MM.1S (cell line): Measurements from ENCODE around the gene WNT4.
A peak's percentile ranks its signal among the peaks of the same experiment; 100 is the strongest.

Experiments used
- DNase-seq: peaks from one replicate; pipeline ENCODE4 v3.0.0-alpha.2; 2015
- H2AFZ ChIP-seq: fragments of 300-600 bp; sonication (generic); 2 replicates; pipeline ENCODE4 v1.6.0; 2016; ENCODE audit warnings: antibody characterized with exemption, low read length
- H3F3A ChIP-seq: fragments of 300-600 bp; sonication (generic); 2 replicates; pipeline ENCODE4 v1.6.1; 2016; ENCODE audit warnings: mild to moderate bottlenecking, antibody characterized with exemption, low read length, moderate library complexity, mixed read lengths; ENCODE audit not compliant: insufficient read depth
- H3K27ac ChIP-seq: fragments of 300-600 bp; sonication (generic); 2 replicates; pipeline ENCODE4 v1.5.1; 2016; ENCODE audit warnings: mild to moderate bottlenecking, low read length
- H3K27me3 ChIP-seq: fragments of 300-600 bp; sonication (generic); replicated peaks from 2 replicates; pipeline ENCODE4 v1.6.0; 2016; ENCODE audit warnings: low read length; ENCODE audit not compliant: insufficient read depth
- H3K36me3 ChIP-seq: fragments of 300-600 bp; sonication (generic); replicated peaks from 2 replicates; pipeline ENCODE4 v1.6.1; 2016; ENCODE audit warnings: mild to moderate bottlenecking, low read length, mixed read lengths; ENCODE audit not compliant: insufficient read depth
- H3K4me1 ChIP-seq: fragments of 300-600 bp; sonication (generic); 2 replicates; pipeline ENCODE4 v1.6.1; 2016; ENCODE audit warnings: low read length, mixed read lengths
- H3K4me2 ChIP-seq: fragments of 300-600 bp; sonication (generic); 2 replicates; pipeline ENCODE4 v1.6.0; 2016; ENCODE audit warnings: low read depth, low read length
- H3K4me3 ChIP-seq: fragments of 300-600 bp; sonication (generic); 2 replicates; pipeline ENCODE4 v1.5.1; 2016; ENCODE audit warnings: low read length, mixed read lengths
- H3K79me2 ChIP-seq: fragments of 300-600 bp; sonication (generic); 2 replicates; pipeline ENCODE4 v1.6.1; 2016; ENCODE audit warnings: mixed run types, low read length, mixed read lengths
- H3K9ac ChIP-seq: fragments of 300-600 bp; sonication (generic); 2 replicates; pipeline ENCODE4 v1.6.1; 2016; ENCODE audit warnings: low read length, mixed read lengths
- H3K9me2 ChIP-seq: fragments of 300-600 bp; sonication (generic); replicated peaks from 2 replicates; pipeline ENCODE4 v1.6.1; 2016; ENCODE audit warnings: mild to moderate bottlenecking, low read length, mixed read lengths; ENCODE audit not compliant: insufficient read depth
- H3K9me3 ChIP-seq: fragments of 300-600 bp; sonication (generic); replicated peaks from 2 replicates; pipeline ENCODE4 v1.6.1; 2016; ENCODE audit warnings: mild to moderate bottlenecking, low read length, mixed read lengths; ENCODE audit not compliant: insufficient read depth
- H4K20me1 ChIP-seq: fragments of 300-600 bp; sonication (generic); 2 replicates; pipeline ENCODE4 v1.6.1; 2016; ENCODE audit warnings: mild to moderate bottlenecking, low read length, moderate library complexity, mixed read lengths; ENCODE audit not compliant: insufficient read depth
- CTCF ChIP-seq: fragments of 300-600 bp; sonication (generic); IDR thresholded peaks from 2 replicates; pipeline ENCODE4 v1.5.1; 2016; ENCODE audit warnings: antibody characterized with exemption, low read length, mixed read lengths
- EZH2 ChIP-seq: fragments of 300-600 bp; sonication (generic); optimal IDR thresholded peaks from 2 replicates; pipeline ENCODE3; 2017; ENCODE audit warnings: low read depth, mild to moderate bottlenecking, antibody characterized with exemption, low read length, mixed read lengths
- EZH2phosphoT487 ChIP-seq: fragments of 300-600 bp; sonication (generic); IDR thresholded peaks from 2 replicates; pipeline ENCODE4 v1.6.1; 2018; ENCODE audit warnings: antibody characterized with exemption, low read length

WNT4 gene

GRCh38 chr1:22163564-22163963 lies 20.7 kb upstream of the WNT4 start:
- DNase-seq, result no peak
- Histone ChIP-seq H3K4me1 (no peaks in the 10 kb centered on the region), H4K20me1 (no peaks in the 10 kb centered on the region)

GRCh38 chr1:22163137-22163536 lies 20.2 kb upstream of the WNT4 start:
- H3K79me2 ChIP-seq, result no peaks in the 10 kb centered on the region
- H3K9me2 ChIP-seq, result no peaks in the 10 kb centered on the region
- no peak overlapping the region for H3K27ac ChIP-seq
- peak overlapping the region; percentile 53 for H3K4me2 ChIP-seq
- peak overlapping the region; percentile 45 for H3K9ac ChIP-seq
- H3K36me3 ChIP-seq, result no peaks in the 10 kb centered on the region
- peak overlapping the region; percentile 84 for H2AFZ ChIP-seq
- peak overlapping the region; percentile 54 for H3K4me3 ChIP-seq
- no peaks in the 10 kb centered on the region for H4K20me1 ChIP-seq
- DNase-seq, result peak; percentile 36
- no peaks in the 10 kb centered on the region for H3K4me1 ChIP-seq
- no peaks in the 10 kb centered on the region for H3K9me3 ChIP-seq
- H3K27me3 ChIP-seq, result peaks cover 22% of the 10 kb centered on the region; the same call in 1 of the 2 replicates
- no peaks in the 10 kb centered on the region for H3F3A ChIP-seq
- TF ChIP-seq CTCF, result no peak
- TF ChIP-seq EZH2phosphoT487, result no peak
- no peak for TF ChIP-seq EZH2

More at GRCh38 chr1:22163564-22163963, 20.7 kb upstream of the WNT4 start:
- Histone ChIP-seq H3K27ac (no peak overlapping the region), H3K4me2 (peak overlapping the region; percentile 53; the same call in 1 of the 2 replicates), H3K9ac (peak overlapping the region; percentile 45), H3K9me2 (no peaks in the 10 kb centered on the region), H3K4me3 (peak overlapping the region; percentile 54), H2AFZ (no peak overlapping the region), H3K9me3 (no peaks in the 10 kb centered on the region), H3F3A (no peaks in the 10 kb centered on the region), H3K27me3 (peaks cover 22% of the 10 kb centered on the region; the same call in 1 of the 2 replicates), H3K36me3 (no peaks in the 10 kb centered on the region), H3K79me2 (no peaks in the 10 kb centered on the region)
- TF ChIP-seq EZH2 (no peak), CTCF (no peak), EZH2phosphoT487 (no peak)

- Histone ChIP-seq H3K4me2 (no peak overlapping the region), H3F3A (no peaks in the 10 kb centered on the region), H3K27ac (no peak overlapping the region), H3K79me2 (no peaks in the 10 kb centered on the region), H3K9me2 (no peaks in the 10 kb centered on the region), H3K4me1 (no peaks in the 10 kb centered on the region), H3K9ac (no peak overlapping the region), H3K36me3 (no peaks in the 10 kb centered on the region), H3K4me3 (no peak overlapping the region), H2AFZ (no peak overlapping the region), H3K9me3 (no peaks in the 10 kb centered on the region), H4K20me1 (no peaks in the 10 kb centered on the region), H3K27me3 (peaks cover 41% of the 10 kb centered on the region)
- DNase-seq, result no peak
- TF ChIP-seq EZH2phosphoT487, result no peak
- TF ChIP-seq EZH2, result no peak
- TF ChIP-seq CTCF, result no peak
Observed at GRCh38 chr1:22159891-22160290, 17.0 kb upstream of the WNT4 start.
